WTC11 (cell line): ENCODE results near the gene WDPCP. TPM values are rescaled to one million over a fixed set of nuclear protein-coding genes. Genes with fewer than 3 reads are reported as not detected.

Source experiments
- ATAC-seq: fragments of 200-7000 bp; cut with Tn5 transposase; 2 replicates; pipeline ENCODE4 v1.10.0; 2021; ENCODE audit warnings: mild to moderate bottlenecking, moderate library complexity
- CTCF ChIA-PET: fragments of 300-600 bp; sonication (Branson Sonifier 250); formaldehyde crosslinking; loops from one replicate; lab custom pipeline; 2021; ENCODE audit warnings: antibody characterized with exemption; lab: Charles Lee
- POLR2A ChIA-PET: fragments of 350-600 bp; sonication (Branson Sonifier 250); formaldehyde crosslinking; loops from one replicate; lab custom pipeline; 2021; ENCODE audit warnings: antibody characterized with exemption; lab: Charles Lee
- DNase-seq: peaks from one replicate; pipeline ENCODE4 v3.0.0; 2021; ENCODE audit warnings: low spot score
- H3K27ac Mint-ChIP-seq: 2 replicates; pipeline ENCODE4 v1.8.0; 2021; ENCODE audit warnings: mixed read lengths
- H3K27me3 Mint-ChIP-seq: 2 replicates; pipeline ENCODE4 v1.8.0; 2021; ENCODE audit warnings: low read depth, mild to moderate bottlenecking, moderate library complexity, mixed read lengths
- H3K36me3 Mint-ChIP-seq: 2 replicates; pipeline ENCODE4 v1.8.0; 2021; ENCODE audit warnings: mixed read lengths
- H3K4me1 Mint-ChIP-seq: 2 replicates; pipeline ENCODE4 v1.8.0; 2022; ENCODE audit warnings: mixed read lengths
- H3K4me3 Mint-ChIP-seq: 2 replicates; pipeline ENCODE4 v1.8.0; 2021; ENCODE audit warnings: mild to moderate bottlenecking, moderate library complexity, mixed read lengths
- H3K9me3 Mint-ChIP-seq: 2 replicates; pipeline ENCODE4 v1.8.0; 2021; ENCODE audit warnings: mixed read lengths
- ATF1 ChIP-seq: sonication (generic); formaldehyde crosslinking; IDR thresholded peaks from 2 replicates; pipeline ENCODE4 v1.8.1; 2023; ENCODE audit warnings: mild to moderate bottlenecking, moderate library complexity, missing genetic modification reagents
- CBFB ChIP-seq: sonication (generic); formaldehyde crosslinking; IDR thresholded peaks from 2 replicates; pipeline ENCODE4 v1.8.1; 2022; ENCODE audit warnings: mild to moderate bottlenecking, low read depth, missing genetic modification reagents
- CREB1 ChIP-seq: sonication (generic); formaldehyde crosslinking; IDR thresholded peaks from 2 replicates; pipeline ENCODE4 v1.8.0; 2023; ENCODE audit warnings: mild to moderate bottlenecking, missing genetic modification reagents
- CREM ChIP-seq: sonication (generic); formaldehyde crosslinking; IDR thresholded peaks from 2 replicates; pipeline ENCODE4 v1.8.1; 2022; ENCODE audit warnings: mild to moderate bottlenecking, missing genetic modification reagents, moderate library complexity
- FOXK1 ChIP-seq: sonication (generic); formaldehyde crosslinking; IDR thresholded peaks from 2 replicates; pipeline ENCODE4 v1.8.0; 2022; ENCODE audit warnings: mild to moderate bottlenecking, moderate library complexity, missing genetic modification reagents
- GABPB1 ChIP-seq: sonication (generic); formaldehyde crosslinking; IDR thresholded peaks from 2 replicates; pipeline ENCODE4 v1.8.1; 2023; ENCODE audit warnings: mild to moderate bottlenecking, missing genetic modification reagents
- GRHL2 ChIP-seq: fragments of 250-450 bp; sonication (Bioruptor Pico); IDR thresholded peaks from 2 replicates; pipeline ENCODE4 v1.8.0; 2022; ENCODE audit warnings: mild to moderate bottlenecking, moderate library complexity; ENCODE audit not compliant: insufficient replicate concordance, severe bottlenecking
- JUN ChIP-seq: sonication (generic); formaldehyde crosslinking; IDR thresholded peaks from 2 replicates; pipeline ENCODE4 v1.8.0; 2023; ENCODE audit warnings: mild to moderate bottlenecking, missing genetic modification reagents
- KAT7 ChIP-seq: sonication (generic); formaldehyde crosslinking; IDR thresholded peaks from 2 replicates; pipeline ENCODE4 v1.8.1; 2023; ENCODE audit warnings: missing genetic modification reagents, mild to moderate bottlenecking, borderline replicate concordance
- MXD4 ChIP-seq: fragments of 250-450 bp; sonication (Bioruptor Pico); IDR thresholded peaks from 2 replicates; pipeline ENCODE4 v1.8.0; 2021; ENCODE audit warnings: mild to moderate bottlenecking, moderate library complexity, borderline replicate concordance
- MYBL2 ChIP-seq: sonication (generic); formaldehyde crosslinking; IDR thresholded peaks from 2 replicates; pipeline ENCODE4 v1.8.1; 2023; ENCODE audit warnings: mild to moderate bottlenecking, moderate library complexity, missing genetic modification reagents
- NR1H2 ChIP-seq: sonication (generic); formaldehyde crosslinking; IDR thresholded peaks from 2 replicates; pipeline ENCODE4 v1.9.0; 2021; ENCODE audit warnings: mild to moderate bottlenecking, moderate library complexity, missing genetic modification reagents
- NR2C2 ChIP-seq: sonication (generic); formaldehyde crosslinking; IDR thresholded peaks from 2 replicates; pipeline ENCODE4 v1.8.0; 2022; ENCODE audit warnings: mild to moderate bottlenecking, missing genetic modification reagents
- PRRX2 ChIP-seq: fragments of 250-450 bp; sonication (Bioruptor Pico); IDR thresholded peaks from 2 replicates; pipeline ENCODE4 v1.8.0; 2021; ENCODE audit warnings: mild to moderate bottlenecking
- RORB ChIP-seq: fragments of 250-450 bp; sonication (Bioruptor Pico); IDR thresholded peaks from 2 replicates; pipeline ENCODE4 v1.9.0; 2021; ENCODE audit warnings: mild to moderate bottlenecking
- SMAD4 ChIP-seq: sonication (generic); formaldehyde crosslinking; IDR thresholded peaks from 2 replicates; pipeline ENCODE4 v1.8.0; 2022; ENCODE audit warnings: mild to moderate bottlenecking, missing genetic modification reagents
- SOX15 ChIP-seq: fragments of 250-450 bp; sonication (Bioruptor Pico); IDR thresholded peaks from 2 replicates; pipeline ENCODE4 v1.9.0; 2021; ENCODE audit warnings: mild to moderate bottlenecking
- TEAD1 ChIP-seq: sonication (generic); formaldehyde crosslinking; IDR thresholded peaks from 2 replicates; pipeline ENCODE4 v1.8.0; 2022; ENCODE audit warnings: mild to moderate bottlenecking, missing genetic modification reagents
- ZBTB21 ChIP-seq: sonication (generic); formaldehyde crosslinking; IDR thresholded peaks from 2 replicates; pipeline ENCODE4 v1.8.1; 2023; ENCODE audit warnings: mild to moderate bottlenecking, missing genetic modification reagents, borderline replicate concordance
- ZMAT4 ChIP-seq: fragments of 250-450 bp; sonication (Bioruptor Pico); IDR thresholded peaks from 2 replicates; pipeline ENCODE4 v1.9.0; 2021; ENCODE audit warnings: mild to moderate bottlenecking
- ZNF138 ChIP-seq: sonication (generic); formaldehyde crosslinking; conservative IDR thresholded peaks from 2 replicates; pipeline ENCODE4 v1.8.1; 2022; ENCODE audit warnings: mild to moderate bottlenecking, moderate library complexity, missing genetic modification reagents
- ZNF219 ChIP-seq: sonication (generic); formaldehyde crosslinking; IDR thresholded peaks from 2 replicates; pipeline ENCODE4 v1.8.0; 2023; ENCODE audit warnings: missing genetic modification reagents, mild to moderate bottlenecking, borderline replicate concordance
- ZNF317 ChIP-seq: sonication (generic); formaldehyde crosslinking; IDR thresholded peaks from 2 replicates; pipeline ENCODE4 v1.8.1; 2023; ENCODE audit warnings: low read depth, mild to moderate bottlenecking, moderate library complexity, missing genetic modification reagents, borderline replicate concordance
- ZNF423 ChIP-seq: fragments of 250-450 bp; sonication (Bioruptor Pico); IDR thresholded peaks from 2 replicates; pipeline ENCODE4 v2.1.2; 2022; ENCODE audit warnings: mild to moderate bottlenecking, moderate library complexity
- ZNF425 ChIP-seq: fragments of 250-450 bp; sonication (Bioruptor Pico); conservative IDR thresholded peaks from 2 replicates; pipeline ENCODE4 v1.9.0; 2021; ENCODE audit warnings: mild to moderate bottlenecking
- total RNA-seq: library from RNA; stranded (reverse); gene quantifications from 3 replicates; pipeline ENCODE4 v1.2.3, GENCODE V29; 2021
- TF ChIP-seq, protein P1 (sequence below): sonication (generic); formaldehyde crosslinking; IDR thresholded peaks from 2 replicates; pipeline ENCODE4 v1.8.0; 2022; ENCODE audit warnings: mild to moderate bottlenecking, missing genetic modification reagents
- TF ChIP-seq, protein P2 (sequence below): sonication (generic); formaldehyde crosslinking; IDR thresholded peaks from 2 replicates; pipeline ENCODE4 v1.8.1; 2022; ENCODE audit warnings: mild to moderate bottlenecking, missing genetic modification reagents, moderate library complexity, borderline replicate concordance
- TF ChIP-seq, protein P3 (sequence below): sonication (generic); formaldehyde crosslinking; IDR thresholded peaks from 2 replicates; pipeline ENCODE4 v1.8.1; 2023; ENCODE audit warnings: mild to moderate bottlenecking, missing genetic modification reagents

The WDPCP gene
- total RNA-seq, 1 experiment from 2014 or later, result 10.9 TPM

DNA sequence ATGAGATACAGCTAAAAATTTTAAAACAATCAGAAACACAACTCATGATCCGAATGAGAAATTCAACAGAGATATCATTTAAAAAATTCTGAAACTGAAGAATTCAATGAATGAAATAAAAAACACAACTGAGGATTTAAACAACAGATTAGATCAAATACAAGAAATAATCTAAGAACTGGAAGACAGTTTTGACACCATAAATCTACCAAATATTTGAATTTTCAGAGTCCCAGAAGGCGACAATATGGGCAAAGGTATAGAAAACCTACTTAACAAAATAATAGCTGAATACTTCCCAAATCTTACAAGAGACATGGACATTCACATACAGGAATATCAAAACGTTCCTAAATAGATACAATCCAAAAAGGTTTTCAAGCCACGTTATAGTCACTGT is 315.7 kb downstream of the WDPCP start (continued):
- TF ChIP-seq FOXK1 (no peak), JUN (CRISPR knock-in tag) (no peak), ZNF425 (CRISPR knock-in tag) (no peak), MYBL2 (CRISPR knock-in tag) (no peak), CREB1 (CRISPR knock-in tag) (no peak), GRHL2 (no peak), SOX15 (no peak)

DNA sequence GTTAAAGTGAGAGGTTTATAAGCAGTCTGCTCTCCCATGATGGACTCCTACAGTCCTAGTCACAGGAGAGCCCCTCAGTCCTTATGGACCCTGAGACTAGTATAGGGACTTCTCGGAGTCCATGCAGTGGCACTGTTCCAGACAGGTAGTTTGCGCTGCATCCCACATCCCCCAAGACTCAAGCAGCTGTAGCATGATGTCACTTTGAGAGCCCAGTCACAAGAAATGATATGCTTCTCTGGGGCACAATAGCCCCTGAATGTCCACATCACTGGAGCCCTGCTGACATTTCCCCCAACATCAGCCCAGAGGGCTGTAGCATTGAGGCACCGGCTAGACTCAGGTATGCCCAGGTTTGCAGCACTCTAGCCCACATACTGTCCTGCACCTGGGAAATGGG is 317.6 kb downstream of the WDPCP start:
- Mint-ChIP-seq H3K27me3 (no peaks in the 10 kb centered on the region), H3K9me3 (peaks cover 39% of the 10 kb centered on the region), H3K4me1 (no peaks in the 10 kb centered on the region), H3K4me3 (no peak overlapping the region)
- ATAC-seq, result no peak
- no peak for DNase-seq
- ChIA-PET POLR2A (no interaction called here), CTCF (no interaction called here)
- no peak for TF ChIP-seq MYBL2 (CRISPR knock-in tag)
- TF ChIP-seq, protein P1, sequence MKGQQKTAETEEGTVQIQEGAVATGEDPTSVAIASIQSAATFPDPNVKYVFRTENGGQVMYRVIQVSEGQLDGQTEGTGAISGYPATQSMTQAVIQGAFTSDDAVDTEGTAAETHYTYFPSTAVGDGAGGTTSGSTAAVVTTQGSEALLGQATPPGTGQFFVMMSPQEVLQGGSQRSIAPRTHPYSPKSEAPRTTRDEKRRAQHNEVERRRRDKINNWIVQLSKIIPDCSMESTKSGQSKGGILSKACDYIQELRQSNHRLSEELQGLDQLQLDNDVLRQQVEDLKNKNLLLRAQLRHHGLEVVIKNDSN (CRISPR knock-in tag), result no peak
- no peak for TF ChIP-seq ZNF219
- TF ChIP-seq NR1H2 (CRISPR knock-in tag), result no peak
- TF ChIP-seq KAT7 (CRISPR knock-in tag), result no peak
- TF ChIP-seq, protein P2, sequence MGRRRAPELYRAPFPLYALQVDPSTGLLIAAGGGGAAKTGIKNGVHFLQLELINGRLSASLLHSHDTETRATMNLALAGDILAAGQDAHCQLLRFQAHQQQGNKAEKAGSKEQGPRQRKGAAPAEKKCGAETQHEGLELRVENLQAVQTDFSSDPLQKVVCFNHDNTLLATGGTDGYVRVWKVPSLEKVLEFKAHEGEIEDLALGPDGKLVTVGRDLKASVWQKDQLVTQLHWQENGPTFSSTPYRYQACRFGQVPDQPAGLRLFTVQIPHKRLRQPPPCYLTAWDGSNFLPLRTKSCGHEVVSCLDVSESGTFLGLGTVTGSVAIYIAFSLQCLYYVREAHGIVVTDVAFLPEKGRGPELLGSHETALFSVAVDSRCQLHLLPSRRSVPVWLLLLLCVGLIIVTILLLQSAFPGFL (CRISPR knock-in tag), result no peak
- TF ChIP-seq NR2C2 (CRISPR knock-in tag), result no peak
- TF ChIP-seq ATF1 (CRISPR knock-in tag), result no peak
- no peak for TF ChIP-seq CBFB
- no peak for TF ChIP-seq GABPB1 (CRISPR knock-in tag)
- TF ChIP-seq ZBTB21 (CRISPR knock-in tag), result no peak
- TF ChIP-seq, all 79 proteins: peak for 0
- no peak overlapping the region for H3K27ac Mint-ChIP-seq
- H3K36me3 Mint-ChIP-seq, result peaks cover 21% of the 10 kb centered on the region

GRCh38 chr2:63268946-63269345 is 319.3 kb downstream of the WDPCP start:
- Mint-ChIP-seq H3K4me1 (no peaks in the 10 kb centered on the region), H3K4me3 (no peak overlapping the region), H3K9me3 (peaks cover 21% of the 10 kb centered on the region), H3K27me3 (no peaks in the 10 kb centered on the region), H3K36me3 (peaks cover 18% of the 10 kb centered on the region), H3K27ac (no peak overlapping the region)
- ATAC-seq (no peak), DNase-seq (no peak)
- POLR2A ChIA-PET, result no interaction called here
- CTCF ChIA-PET, result no interaction called here
- no peak for TF ChIP-seq ZNF317 (CRISPR knock-in tag)
- TF ChIP-seq PRRX2, result no peak
- TF ChIP-seq ZMAT4, result no peak
- TF ChIP-seq ATF1 (CRISPR knock-in tag), result no peak
- TF ChIP-seq FOXK1, result no peak
- TF ChIP-seq ZNF423 (CRISPR knock-in tag), result no peak
- no peak for TF ChIP-seq CREM (CRISPR knock-in tag)
- TF ChIP-seq, protein P3, sequence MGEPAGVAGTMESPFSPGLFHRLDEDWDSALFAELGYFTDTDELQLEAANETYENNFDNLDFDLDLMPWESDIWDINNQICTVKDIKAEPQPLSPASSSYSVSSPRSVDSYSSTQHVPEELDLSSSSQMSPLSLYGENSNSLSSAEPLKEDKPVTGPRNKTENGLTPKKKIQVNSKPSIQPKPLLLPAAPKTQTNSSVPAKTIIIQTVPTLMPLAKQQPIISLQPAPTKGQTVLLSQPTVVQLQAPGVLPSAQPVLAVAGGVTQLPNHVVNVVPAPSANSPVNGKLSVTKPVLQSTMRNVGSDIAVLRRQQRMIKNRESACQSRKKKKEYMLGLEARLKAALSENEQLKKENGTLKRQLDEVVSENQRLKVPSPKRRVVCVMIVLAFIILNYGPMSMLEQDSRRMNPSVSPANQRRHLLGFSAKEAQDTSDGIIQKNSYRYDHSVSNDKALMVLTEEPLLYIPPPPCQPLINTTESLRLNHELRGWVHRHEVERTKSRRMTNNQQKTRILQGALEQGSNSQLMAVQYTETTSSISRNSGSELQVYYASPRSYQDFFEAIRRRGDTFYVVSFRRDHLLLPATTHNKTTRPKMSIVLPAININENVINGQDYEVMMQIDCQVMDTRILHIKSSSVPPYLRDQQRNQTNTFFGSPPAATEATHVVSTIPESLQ, result no peak
- TF ChIP-seq, protein P2 (CRISPR knock-in tag), result no peak
- no peak for TF ChIP-seq CREB1 (CRISPR knock-in tag)
- no peak for TF ChIP-seq RORB (CRISPR knock-in tag)
- no peak for TF ChIP-seq ZNF138 (CRISPR knock-in tag)
- TF ChIP-seq MXD4 (CRISPR knock-in tag), result no peak
- no peak for TF ChIP-seq TEAD1 (CRISPR knock-in tag)
- no peak for TF ChIP-seq SMAD4 (CRISPR knock-in tag)
- TF ChIP-seq, all 79 proteins: peak for 0
